Testis (tissue), 5 donors: ENCODE data around the gene SAMD3. TPM values are rescaled to one million over a fixed set of nuclear protein-coding genes. Genes with fewer than 3 reads are reported as not detected.
"Not testable (repeated sequence)": the region's sequence is repeated elsewhere in the genome, so short reads cannot be mapped to it uniquely, and the experiment has no call there.

Experiments used
- DNase-seq: peaks from one replicate; pipeline ENCODE4 v3.0.0-alpha.2; 2019
- H3K27ac ChIP-seq, 2 donors: fragments of 200-600 bp; sonication (generic); one replicate each; pipeline ENCODE4 v1.5.1; 2019
- H3K27me3 ChIP-seq: fragments of 200-600 bp; sonication (generic); one replicate; pipeline ENCODE4 v1.5.1; 2019
- H3K36me3 ChIP-seq: fragments of 200-600 bp; sonication (generic); one replicate; pipeline ENCODE4 v1.5.1; 2017; ENCODE audit warnings: low read depth; ENCODE audit errors: missing control alignments
- H3K4me1 ChIP-seq: fragments of 200-600 bp; sonication (generic); one replicate; pipeline ENCODE4 v1.5.1; 2019
- H3K4me3 ChIP-seq, 2 donors: fragments of 200-600 bp; sonication (generic); one replicate each; pipeline ENCODE4 v1.5.1; 2017 to 2019
- H3K9me3 ChIP-seq: fragments of 200-600 bp; sonication (generic); one replicate; pipeline ENCODE4 v1.5.1; 2017
- POLR2A ChIP-seq: fragments of 450-650 bp; IDR thresholded peaks from one replicate; pipeline ENCODE4 v1.6.1; 2017; ENCODE audit warnings: antibody characterized with exemption, mild to moderate bottlenecking, moderate library complexity
- WGBS, 2 donors: methylation state at CpG; one replicate each; pipeline ENCODE4 v1.1.5; 2018; 5-methylcytosine and 5-hydroxymethylcytosine counted together
- intact Hi-C: fragments of 100-400 bp; cut with DNase I; formaldehyde crosslinking; loops from one replicate; pipeline ENCODE4 v1.15.1; 2023; ENCODE audit warnings: low total_unique reads
- long read RNA-seq, 2 donors: transcript quantifications; one replicate each; lab custom pipeline, GENCODE V29; 2026
- polyA plus RNA-seq: library from polyadenylated mRNA; stranded (reverse); fragments of 350-450 nt; fragmentation: Illumina TruSeq; extraction: RNeasy Lipid Tissue Mini Kit (QIAGEN cat#74804); gene quantifications from one replicate; pipeline ENCODE4 v1.2.3, GENCODE V29; 2014; ENCODE audit warnings: low read depth, low replicate concordance; ENCODE audit not compliant: insufficient read depth
- total RNA-seq, 2 donors: library from RNA; depleted of rRNA; stranded (reverse); fragments of >200 nt; gene quantifications; one replicate each; pipeline ENCODE4 v1.2.3, GENCODE V29; 2016
- TF ChIP-seq, protein P1 (sequence below), 3 experiments: fragments of 450-650 bp in 2 of 3; fragments of 200-600 bp in 1 of 3; sonication (generic) in 1 of 3; IDR thresholded peaks; one replicate each; pipeline ENCODE4 v1.5.1; 2016 to 2019; ENCODE audit warnings: antibody characterized with exemption in 3 of 3, mild to moderate bottlenecking in 2 of 3, moderate library complexity in 1 of 3

Gene SAMD3, protein sequence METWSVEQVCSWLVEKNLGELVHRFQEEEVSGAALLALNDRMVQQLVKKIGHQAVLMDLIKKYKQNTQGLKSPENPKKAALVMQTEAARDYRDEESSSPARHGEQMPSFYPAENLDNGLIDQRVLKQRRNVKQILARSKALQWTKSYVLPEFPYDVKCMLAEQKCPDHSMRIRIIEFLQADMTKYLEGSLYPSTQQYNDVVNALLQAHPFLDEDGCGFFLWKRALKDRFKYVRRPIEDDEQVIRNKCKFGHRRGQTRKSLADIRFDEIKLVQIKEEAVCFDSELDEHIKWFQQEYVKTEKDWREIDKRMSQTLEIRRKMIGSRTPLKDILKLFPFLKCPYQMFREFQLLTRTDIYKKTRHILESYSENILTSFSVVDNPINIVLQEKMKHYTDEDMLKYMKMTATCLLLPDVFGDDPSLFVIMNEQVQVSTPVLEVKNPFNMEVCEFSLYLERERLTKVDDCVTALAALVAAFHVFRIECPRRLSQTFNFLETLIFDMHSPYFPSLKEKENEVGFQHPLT
- total RNA-seq (1 to 10 TPM; 4.4 to 5.5 TPM), polyA plus RNA-seq (11.8 TPM)
- long read RNA-seq, donor 1 = 0 reads
- long read RNA-seq, donor 2 = 0 reads

DNA sequence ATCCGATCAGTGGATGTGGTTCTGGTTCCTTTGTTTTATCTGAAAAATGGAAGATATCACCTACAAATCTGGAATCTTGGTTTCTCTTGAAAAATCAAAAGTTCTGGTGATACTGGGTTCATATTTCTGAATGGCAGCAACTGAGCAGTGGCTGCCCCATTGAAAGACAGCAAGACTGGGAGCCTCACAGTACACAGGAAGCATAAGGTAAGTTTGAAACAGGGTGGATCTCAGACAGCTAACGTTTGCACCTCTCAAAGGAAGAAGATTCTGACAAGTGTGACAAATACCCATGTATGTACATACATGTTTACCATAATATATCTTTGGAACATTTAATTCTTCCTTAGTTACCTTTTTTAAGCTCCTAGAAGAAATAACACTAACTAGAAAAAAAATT is at the start of gene SAMD3:
TSS of gene SAMD3 (minus strand) at position 177 of the 400 bp plus-strand sequence. CDS start 7,678 bp downstream, outside the sequence.
- H3K27ac ChIP-seq = no peak within 1 kb of the TSS
- H3K4me1 ChIP-seq = no peaks in the 10 kb centered on the region
- DNase-seq = no peak
- no peaks in the 10 kb centered on the region for H3K9me3 ChIP-seq
- H3K4me3 ChIP-seq = no peak within 1 kb of the TSS
- no peaks in the 10 kb centered on the region for H3K27me3 ChIP-seq
- TF ChIP-seq, protein P1, sequence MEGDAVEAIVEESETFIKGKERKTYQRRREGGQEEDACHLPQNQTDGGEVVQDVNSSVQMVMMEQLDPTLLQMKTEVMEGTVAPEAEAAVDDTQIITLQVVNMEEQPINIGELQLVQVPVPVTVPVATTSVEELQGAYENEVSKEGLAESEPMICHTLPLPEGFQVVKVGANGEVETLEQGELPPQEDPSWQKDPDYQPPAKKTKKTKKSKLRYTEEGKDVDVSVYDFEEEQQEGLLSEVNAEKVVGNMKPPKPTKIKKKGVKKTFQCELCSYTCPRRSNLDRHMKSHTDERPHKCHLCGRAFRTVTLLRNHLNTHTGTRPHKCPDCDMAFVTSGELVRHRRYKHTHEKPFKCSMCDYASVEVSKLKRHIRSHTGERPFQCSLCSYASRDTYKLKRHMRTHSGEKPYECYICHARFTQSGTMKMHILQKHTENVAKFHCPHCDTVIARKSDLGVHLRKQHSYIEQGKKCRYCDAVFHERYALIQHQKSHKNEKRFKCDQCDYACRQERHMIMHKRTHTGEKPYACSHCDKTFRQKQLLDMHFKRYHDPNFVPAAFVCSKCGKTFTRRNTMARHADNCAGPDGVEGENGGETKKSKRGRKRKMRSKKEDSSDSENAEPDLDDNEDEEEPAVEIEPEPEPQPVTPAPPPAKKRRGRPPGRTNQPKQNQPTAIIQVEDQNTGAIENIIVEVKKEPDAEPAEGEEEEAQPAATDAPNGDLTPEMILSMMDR (IDR thresholded peaks at IDR 0.05) = no peak
- TF ChIP-seq POLR2A = no peak
- no peaks in the 10 kb centered on the region for H3K36me3 ChIP-seq
- intact Hi-C loops = no loop called here
- WGBS, 2 donors = 77 to 79% methylated on average over 2 of the region's 2 CpGs

DNA sequence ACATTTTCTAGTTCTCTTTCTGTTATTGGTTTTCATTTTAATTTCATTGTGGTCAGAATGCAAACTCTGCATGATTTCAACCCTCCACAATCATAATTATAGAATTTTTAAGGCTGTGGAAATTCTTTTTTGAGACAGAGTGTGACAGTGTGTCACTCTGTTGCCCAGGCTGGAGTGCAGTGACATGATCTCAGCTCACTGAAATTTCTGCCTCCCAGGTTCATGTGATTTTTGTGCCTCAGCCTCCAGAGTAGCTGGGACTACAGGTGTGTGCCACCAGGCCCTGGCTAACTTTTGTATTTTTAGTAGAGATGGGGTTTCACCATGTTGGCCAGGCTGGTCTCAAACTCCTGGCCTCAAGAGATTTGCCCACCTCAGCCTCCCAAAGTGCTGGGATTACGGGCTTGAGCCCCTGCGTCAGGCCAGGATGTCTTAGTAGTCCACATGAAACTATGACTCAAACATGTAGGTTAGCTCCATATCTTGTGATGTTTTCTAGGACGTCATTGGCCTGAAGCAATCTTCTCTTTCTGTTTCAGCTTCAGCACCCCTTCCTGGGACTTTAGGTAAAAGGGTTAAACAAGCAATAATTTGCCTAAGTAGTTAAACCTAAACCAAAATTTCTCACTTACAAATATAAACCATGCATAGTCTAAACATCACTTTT is 47.4 kb upstream of the SAMD3 start:
- no peaks in the 10 kb centered on the region for H3K9me3 ChIP-seq
- H3K36me3 ChIP-seq = no peaks in the 10 kb centered on the region
- H3K27me3 ChIP-seq = no peaks in the 10 kb centered on the region
- H3K4me3 ChIP-seq = no peak overlapping the region
- no peak overlapping the region for H3K27ac ChIP-seq
- TF ChIP-seq POLR2A = no peak
- TF ChIP-seq, protein P1 (IDR thresholded peaks at IDR 0.05) = no peak
- no peaks in the 10 kb centered on the region for H3K4me1 ChIP-seq
- WGBS, 2 donors = 75 to 84% methylated on average over 3 of the region's 3 CpGs
- no peak for DNase-seq
- intact Hi-C loops = no loop called here

DNA sequence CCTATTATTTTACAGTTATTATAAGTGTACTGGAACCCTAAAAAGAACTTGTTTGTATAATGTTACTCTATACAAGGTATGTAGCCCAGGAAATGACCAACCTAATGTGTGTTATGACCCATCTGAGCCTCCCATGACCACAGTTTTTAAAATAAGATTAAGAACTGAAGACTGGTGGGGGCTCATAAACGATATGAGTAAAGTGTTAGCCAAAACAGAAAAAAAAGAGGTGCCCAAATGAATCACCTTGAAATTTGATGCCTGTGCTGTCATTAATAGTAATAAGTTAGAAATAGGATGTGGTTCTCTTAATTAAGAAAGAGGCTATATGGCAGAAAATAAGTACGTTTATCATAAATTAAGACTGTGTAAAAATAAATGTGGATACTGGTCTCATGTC is 42.8 kb upstream of the SAMD3 start:
- H3K4me1 ChIP-seq, H3K9me3 ChIP-seq, H3K36me3 ChIP-seq, H3K27me3 ChIP-seq, H3K4me3 ChIP-seq, DNase-seq, intact Hi-C loops, H3K27ac ChIP-seq: not testable (repeated sequence)
- 82 to 87% methylated on average over 2 of the region's 2 CpGs for WGBS, 2 donors

DNA sequence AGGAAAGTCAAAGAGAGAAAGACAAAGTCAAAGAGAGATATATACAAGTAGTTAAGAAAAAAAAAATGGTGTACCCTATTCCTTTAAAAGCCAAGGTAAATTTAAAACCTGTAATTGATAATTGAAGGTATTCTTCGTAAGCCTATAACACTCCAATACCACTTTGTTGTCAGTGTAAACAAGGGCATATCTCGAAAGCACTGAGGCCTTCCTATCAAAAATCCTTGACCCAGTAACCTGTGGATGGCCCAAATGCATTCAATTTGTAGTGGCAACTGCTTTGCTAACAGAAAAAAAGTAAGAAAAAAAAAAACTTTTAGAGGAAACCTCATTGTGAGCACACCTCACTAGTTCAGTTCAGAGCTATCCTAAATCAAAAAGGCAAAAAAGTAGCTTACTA is 39.3 kb upstream of the SAMD3 start:
- Histone ChIP-seq H3K4me1 (no peaks in the 10 kb centered on the region), H3K27me3 (no peaks in the 10 kb centered on the region), H3K9me3 (no peaks in the 10 kb centered on the region), H3K27ac (no peak overlapping the region), H3K36me3 (no peaks in the 10 kb centered on the region), H3K4me3 (no peak overlapping the region)
- no peak for DNase-seq
- TF ChIP-seq, protein P1 (IDR thresholded peaks at IDR 0.05) = no peak
- whole genome bisulfite sequencing, 2 donors = 79 to 82% methylated on average over 2 of the region's 2 CpGs
- intact Hi-C loops = no loop called here

DNA sequence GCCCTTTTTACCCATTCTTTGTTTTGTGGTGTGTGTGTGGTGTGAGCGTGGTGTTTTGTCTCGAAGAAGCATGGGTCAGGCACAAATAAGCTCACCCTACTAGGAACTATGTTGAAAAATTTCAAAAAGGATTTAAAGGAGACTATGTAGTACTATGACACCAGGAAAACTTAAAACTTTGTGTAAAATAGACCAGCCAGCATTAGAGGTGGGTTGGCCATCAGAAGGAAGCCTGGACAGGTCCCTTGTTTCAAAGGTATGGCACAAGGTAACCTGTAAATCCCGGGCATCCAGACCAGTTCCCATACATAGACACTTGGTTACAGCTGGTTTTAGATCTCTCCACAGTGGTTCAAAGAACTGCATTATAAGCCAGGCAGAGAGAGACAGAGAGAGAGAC is 38.8 kb upstream of the SAMD3 start:
- H3K27ac ChIP-seq, H3K9me3 ChIP-seq, H3K36me3 ChIP-seq, H3K4me3 ChIP-seq, H3K4me1 ChIP-seq, intact Hi-C loops, H3K27me3 ChIP-seq, DNase-seq: not testable (repeated sequence)
- WGBS, 2 donors = 75 to 87% methylated on average over 3 of the region's 3 CpGs

DNA sequence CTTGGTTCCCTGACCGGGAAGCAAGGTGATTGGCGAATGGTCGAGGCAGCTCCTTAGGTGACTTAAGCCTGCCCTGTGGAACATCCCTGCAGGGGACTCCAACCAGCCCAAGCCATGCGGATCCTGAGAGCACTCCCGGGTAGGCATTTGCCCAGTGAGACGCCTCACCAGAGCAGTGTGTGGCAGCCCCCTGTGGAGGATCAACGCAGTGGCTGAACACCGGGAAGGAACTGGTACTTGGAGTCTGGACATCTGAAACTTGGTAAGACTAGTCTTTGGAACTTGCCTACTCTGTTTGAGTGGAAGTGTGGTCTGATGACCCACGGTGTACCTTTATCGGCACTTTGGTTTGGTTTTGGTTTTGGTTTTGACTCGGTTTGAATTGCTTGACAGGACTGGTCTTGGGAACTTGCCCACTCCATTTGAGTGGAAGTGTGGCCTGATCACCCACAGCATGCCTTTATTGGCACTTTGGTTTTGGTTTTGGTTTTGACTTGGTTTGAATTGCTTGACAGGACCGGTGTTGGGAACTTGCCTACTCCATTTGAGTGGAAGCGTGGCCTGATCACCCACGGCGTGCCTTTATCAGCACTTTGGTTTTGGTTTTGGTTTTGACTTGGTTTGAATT is 38.0 kb upstream of the SAMD3 start:
- H3K36me3 ChIP-seq, H3K27me3 ChIP-seq, DNase-seq, H3K4me3 ChIP-seq, H3K9me3 ChIP-seq, H3K4me1 ChIP-seq, intact Hi-C loops, H3K27ac ChIP-seq: not testable (repeated sequence)
- 63 to 69% methylated on average over 10 to 15 of the region's 15 CpGs for WGBS, 2 donors

DNA sequence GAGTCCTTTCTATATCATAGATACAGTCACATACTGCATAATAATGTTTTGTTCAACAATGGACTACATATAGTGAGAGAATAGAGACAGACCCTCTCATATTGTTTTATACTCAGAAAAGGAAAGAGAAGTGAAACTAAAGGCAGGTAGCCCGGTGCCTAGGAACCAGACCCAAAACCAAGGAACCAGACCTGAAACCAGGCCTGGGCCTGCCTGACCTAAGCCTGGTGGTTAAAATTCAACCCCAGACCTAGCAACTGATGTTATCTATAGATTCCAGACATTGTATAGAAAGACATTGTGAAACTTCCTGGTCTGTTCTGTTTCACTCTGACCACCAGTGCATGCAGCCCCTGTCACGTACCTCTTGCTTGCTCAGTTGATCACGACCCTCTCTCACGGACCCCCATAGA is 37.3 kb upstream of the SAMD3 start:
- H3K36me3 ChIP-seq, H3K4me1 ChIP-seq, intact Hi-C loops, H3K4me3 ChIP-seq, H3K27ac ChIP-seq, H3K9me3 ChIP-seq, H3K27me3 ChIP-seq, DNase-seq: not testable (repeated sequence)
- WGBS, 2 donors = 82 to 96% methylated on average over 2 to 4 of the region's 4 CpGs
